Measurements from ENCODE around the gene CERK.
"Not testable (repeated sequence)": the region's sequence is repeated elsewhere in the genome, so short reads cannot be mapped to it uniquely, and the experiment has no call there.

The CERK gene

DNA sequence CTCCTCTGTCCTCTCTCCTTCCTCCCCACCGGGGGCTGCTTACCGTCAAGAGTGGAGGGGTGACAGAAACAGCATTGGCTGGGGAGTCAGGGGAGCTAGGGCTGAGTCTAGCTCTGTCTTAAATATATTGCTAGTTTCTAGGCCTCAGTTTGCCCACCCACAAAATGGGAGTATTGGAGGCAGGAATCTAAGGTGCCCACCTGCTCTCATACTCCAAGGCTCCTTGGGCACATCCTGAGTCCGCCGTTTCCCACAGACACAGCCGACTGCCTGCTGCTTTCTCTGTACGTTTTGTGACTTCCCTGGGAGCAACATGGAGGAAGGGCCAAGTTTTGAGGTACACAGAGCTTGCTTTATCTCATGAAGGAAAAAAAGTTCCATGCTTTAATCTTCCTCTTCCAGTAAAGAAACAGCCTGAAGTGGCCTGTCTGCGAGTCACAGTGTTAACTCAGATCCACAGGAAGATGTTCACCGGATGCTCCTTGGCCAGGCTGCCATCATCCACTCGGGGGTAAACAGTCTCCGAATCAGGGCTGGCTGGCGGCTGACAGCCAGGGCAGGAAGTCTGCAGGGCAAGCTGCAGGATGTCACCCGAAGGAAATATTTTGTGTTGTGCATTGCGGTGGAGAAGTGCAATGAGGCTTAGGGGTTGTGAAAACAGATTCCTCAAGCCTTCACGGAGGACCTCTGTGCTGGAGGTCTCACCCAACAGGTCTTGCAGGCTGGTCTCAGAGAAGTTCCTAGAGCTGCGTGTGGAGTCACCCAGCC, 11.0 kb upstream of the CERK start:
- DNase-seq, result peak; percentile 87

GRCh38 chr22:46748206-46748907, 10.3 kb upstream of the CERK start:
- DNase-seq, result no peak

DNA sequence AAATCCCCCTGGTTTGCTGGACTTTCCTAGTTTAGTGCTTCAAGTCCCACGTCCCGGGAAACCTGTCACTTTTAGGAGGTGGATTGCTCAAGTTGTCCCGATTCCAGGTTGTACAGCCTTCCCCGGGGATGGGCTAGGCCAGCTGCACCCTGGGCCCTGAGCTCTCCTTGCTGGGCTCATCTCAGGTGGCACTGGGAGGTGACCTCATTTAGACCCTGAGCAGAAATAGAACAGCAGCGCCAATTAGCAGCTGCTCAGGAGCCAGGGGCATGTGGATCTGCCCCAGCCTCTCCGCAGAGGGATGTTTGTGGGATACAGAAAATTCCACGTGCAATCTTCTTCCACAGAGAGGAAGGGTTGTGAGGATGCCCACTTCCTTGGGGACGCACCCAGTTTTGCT, 9.6 kb upstream of the CERK start:
- no peak for DNase-seq

DNA sequence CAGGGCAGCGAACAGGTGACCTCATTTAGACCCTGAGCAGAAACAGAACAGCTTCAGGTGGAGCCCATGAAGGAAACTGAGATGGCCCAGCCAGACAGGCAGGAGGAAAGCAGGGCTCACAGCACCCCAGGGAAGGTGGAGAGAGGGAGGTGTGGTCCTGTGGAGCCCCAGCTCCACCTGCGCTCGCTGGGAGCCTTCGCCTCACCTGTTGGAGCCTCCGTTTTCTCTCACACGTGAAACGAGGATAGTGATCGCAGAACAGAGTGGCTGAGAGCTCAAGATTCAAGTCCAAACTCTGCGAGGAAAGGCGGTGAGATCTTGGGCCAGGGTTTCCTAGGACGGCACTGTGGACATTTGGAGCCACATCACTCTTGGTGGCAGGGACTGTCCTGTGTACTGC, 8.6 kb upstream of the CERK start:
- no peak for DNase-seq

GRCh38 chr22:46746192-46746591, 8.1 kb upstream of the CERK start:
- DNase-seq, result no peak

- DNase-seq, result no peak
Measured at GRCh38 chr22:46744581-46744980, 6.5 kb upstream of the CERK start.

DNA sequence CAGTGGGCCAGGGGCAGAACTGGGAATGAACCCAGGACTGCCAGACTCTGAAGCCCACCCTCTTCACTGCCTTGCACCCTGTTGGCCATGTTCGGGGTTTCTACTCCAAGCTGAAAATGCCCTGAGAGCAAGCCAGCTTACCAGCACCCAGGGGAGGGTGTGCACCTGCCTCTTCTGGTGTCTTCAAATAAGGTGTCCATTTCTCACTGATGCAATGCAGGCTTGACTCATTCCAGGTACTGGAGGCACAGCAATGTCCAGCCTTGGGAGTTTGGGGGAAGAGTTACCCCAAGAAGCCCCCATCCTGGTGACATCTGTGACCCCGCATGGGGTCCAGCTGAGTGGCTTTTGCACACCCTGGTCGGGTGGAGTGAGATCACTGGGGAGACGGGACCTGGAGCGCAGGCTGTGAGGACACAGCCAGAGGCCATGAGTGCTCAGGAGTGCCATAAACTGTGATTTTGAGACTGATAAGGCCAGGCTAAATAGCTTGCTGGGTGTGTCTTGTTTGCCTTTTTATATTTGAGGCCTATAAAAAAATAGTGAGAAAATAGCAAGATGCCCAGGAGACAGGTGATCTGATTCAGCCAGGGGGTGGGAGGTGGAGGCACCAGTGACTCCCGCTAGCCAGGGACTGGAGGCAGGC, 4.6 kb upstream of the CERK start:
- no peak for DNase-seq

DNA sequence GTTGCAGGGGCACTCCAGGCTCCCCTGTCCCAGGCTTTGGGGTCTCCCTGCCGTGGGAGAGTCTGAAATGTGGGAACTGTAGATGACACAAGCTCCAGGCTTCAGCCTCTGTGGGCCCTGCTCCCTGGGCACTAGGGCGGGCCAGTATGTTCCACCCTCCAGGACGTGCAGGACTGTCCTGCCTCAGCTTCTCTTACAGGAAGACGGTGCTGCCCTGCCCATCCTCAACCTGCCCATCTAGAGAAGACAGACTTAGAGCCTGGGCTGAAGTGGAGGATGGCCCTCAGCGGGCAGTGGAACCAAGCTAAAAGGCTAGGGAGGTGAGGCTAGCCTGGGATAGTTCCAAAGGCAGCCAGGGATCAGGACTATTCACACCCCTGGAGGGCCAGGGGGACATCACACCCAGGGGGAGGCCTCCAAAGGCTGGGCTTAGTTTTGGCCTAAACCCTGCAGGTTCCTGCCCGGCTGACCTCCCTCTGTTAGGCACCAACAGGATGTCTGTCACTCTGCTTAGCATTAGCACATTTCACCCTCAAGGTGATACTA, 4.0 kb upstream of the CERK start:
- no peak for DNase-seq

DNA sequence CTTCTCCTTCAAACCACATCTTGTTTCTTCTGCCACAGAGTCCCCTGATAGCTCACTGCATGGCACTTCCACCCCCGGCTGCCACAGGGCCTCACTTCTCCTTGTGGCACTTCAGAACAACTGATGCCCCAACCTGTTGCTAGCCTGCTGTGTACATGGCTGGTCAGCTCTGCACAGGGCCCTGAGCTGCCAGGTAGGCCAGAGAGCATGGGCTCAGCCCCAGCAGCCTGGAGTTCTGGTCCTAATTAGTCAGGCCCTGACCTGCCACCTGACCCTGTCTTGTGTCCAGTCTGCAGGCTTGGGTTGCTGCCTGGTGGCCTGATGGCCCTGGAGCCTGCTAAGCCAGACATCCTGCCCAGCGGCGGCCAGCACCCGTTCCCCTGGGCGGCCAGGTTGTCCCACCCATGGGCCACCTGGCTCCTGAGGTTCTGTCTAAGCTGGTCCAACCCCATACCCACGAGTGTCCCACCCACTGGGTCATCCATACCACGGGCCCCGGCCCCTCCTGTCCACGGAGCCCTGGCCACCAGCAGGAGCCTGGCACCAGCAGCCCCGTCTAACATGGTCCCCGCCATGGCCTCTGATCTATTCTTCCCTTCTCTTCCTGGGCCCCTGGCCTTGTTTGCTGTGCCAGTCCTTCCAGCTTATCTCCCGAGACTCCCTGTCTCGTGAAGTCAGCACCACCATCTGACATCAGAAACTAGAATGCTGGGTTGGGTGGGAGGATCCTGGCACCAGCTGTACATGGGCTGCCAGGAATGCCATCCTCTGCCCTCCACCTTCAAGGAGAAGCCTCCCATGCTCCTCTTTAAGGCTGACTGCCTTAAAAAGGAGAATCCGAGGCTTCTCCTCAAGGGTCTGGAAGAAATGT, 3.1 kb upstream of the CERK start:
- no peak for DNase-seq

DNA sequence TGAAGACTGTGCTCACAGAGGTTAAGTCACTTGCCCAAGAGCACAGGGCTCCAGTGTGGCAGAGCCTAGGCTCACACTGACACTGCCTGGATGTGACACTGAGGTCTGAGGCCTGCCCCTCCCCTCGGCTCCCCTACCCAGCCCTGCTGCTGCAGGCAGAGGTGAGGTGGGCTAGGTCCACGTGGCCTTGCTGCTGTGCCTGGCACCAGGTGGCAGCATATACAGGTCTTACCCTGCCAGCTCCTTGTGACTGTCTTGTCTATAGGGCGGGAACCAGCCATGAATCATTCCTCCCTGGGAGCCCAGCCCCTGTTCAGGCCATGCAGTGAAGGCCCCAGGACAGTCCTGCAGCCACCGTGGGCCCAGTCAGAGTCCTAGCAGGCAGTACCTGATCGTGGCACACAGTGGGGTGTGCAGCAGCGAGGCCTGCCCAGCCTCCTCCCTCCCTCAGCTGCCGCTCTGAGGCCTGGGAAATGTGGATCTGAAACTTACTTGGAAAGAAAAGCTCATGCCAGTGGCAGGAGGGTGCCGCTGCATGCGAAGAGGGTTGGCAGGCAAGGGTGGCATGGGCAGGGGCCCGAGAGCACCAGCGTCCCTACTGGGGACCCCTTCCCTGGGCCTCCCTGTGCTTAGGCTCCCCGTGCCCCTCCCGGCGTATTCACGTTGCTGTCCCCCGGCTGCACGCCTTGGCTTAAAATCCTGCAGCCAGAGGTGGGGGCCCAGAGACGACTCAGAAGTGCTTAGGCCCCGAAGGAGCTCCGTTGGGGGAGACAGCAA, 1.2 kb upstream of the CERK start:
- peak; percentile 82 for DNase-seq

GRCh38 chr22:46738647-46739093, 618 bp upstream of the CERK start:
- peak; percentile 39 for DNase-seq

GRCh38 chr22:46737105-46737975, 712 bp downstream of the CERK start:
- DNase-seq, result peak; percentile 65

- DNase-seq, result no peak
Measured at GRCh38 chr22:46736705-46737104, 1.3 kb downstream of the CERK start.

DNA sequence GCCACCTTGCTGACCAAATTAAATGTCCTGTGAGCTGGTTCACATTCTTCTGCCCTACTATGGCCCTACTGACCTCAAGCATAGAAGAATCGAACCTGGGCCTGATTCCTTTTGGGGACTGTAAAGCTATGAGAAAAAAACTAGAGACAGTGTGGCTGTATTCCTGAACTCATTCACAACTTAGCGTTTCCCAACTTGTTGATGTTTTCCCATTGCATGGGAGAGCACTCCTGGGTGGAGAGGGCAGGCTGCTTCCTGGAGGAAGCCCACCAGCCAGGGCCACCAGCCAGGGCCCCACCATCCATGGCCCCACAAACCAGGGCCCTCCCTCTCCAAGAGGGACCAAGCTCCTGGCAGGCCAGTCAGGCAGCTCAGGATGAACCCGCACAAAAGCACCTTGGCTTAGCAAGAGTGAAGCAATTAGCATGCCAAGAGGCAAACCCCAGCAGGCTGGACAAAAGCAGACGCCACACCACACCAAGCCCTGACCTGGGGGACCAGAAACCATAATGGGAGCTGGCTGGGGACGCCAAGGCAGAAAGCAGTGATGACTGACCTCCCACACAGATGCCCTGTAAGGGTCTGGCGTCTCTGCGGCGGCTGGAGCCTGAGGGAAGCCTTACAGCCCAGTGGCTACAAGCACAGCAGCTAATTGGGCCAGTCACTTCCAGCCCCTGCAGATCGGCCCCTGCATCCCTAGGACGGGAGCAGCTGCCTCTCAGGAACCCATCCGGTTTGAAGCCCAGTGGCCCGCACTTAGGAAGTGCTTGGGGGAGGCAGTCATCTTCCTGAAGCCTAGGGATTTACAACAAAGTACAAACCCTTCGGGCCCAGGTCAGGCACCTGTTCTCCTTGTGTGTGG, 2.1 kb downstream of the CERK start:
- no peak for DNase-seq

GRCh38 chr22:46734830-46735453, 3.1 kb downstream of the CERK start:
- DNase-seq, result peak; percentile 84

DNA sequence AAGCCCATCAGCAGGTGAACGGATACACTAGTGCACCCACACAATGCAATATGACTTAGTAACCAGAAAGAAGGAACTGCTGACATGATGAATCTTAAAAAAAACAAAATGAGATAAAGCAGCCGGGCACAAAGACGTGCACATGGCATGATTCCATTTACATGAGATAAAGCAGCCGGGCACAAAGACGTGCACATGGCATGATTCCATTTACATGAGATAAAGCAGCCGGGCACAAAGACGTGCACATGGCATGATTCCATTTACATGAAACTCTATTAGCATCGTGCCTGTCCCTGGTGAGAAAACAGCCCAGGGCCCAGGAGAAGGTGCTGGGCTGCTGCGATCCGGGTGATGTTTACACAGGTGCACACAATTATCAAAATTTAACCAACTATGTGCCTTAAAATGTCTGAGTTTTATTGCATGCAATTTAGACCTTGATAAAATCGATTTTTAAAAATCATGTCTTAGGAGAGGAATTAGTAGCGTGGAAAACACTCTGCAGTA, 3.8 kb downstream of the CERK start:
- DNase-seq, result not testable (repeated sequence)

DNA sequence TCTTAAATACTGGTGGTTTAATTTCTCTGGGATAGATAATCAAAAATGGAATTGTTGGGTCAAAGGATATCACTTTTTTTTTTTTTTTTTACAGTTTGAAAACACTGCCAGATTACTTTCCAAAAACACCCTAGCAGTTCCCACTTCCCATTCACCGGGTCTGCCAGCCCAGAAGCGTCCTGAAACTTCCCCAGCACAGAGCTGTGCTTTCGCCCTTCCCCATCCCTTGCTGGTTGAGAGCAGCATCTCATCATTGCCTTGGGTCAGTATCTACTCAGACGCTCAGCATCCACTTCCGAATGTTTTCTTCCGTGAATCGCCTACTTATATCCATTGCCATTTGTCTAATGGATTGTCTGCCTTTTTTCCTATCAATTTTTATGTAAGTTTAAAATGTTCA, 5.5 kb downstream of the CERK start:
- DNase-seq, result no peak

- DNase-seq, result no peak
Measured at GRCh38 chr22:46732041-46732379, 6.0 kb downstream of the CERK start.
